HAP-1 (cell line): ENCODE data around the gene NXPH2.
"Not testable (repeated sequence)": the region's sequence is repeated elsewhere in the genome, so short reads cannot be mapped to it uniquely, and the experiment has no call there.

Experiments used
- DNase-seq, 2 experiments: peaks; one replicate each; pipeline ENCODE4 v3.0.0-alpha.2; 2016 to 2020; ENCODE audit warnings: low spot score in 2 of 2
- H3K27me3 ChIP-seq: fragments of 250-450 bp; sonication (Bioruptor Pico); 2 replicates; pipeline ENCODE4 v1.5.1; 2020; ENCODE audit warnings: low read depth, mild to moderate bottlenecking, moderate library complexity
- H3K36me3 ChIP-seq: fragments of 250-450 bp; sonication (Bioruptor Pico); replicated peaks from 2 replicates; pipeline ENCODE4 v1.5.1; 2020; ENCODE audit warnings: mild to moderate bottlenecking
- H3K4me1 ChIP-seq: fragments of 250-450 bp; sonication (Bioruptor Pico); 2 replicates; pipeline ENCODE4 v1.5.1; 2020; ENCODE audit warnings: mild to moderate bottlenecking
- H3K4me3 ChIP-seq: fragments of 250-450 bp; sonication (Bioruptor Pico); 2 replicates; pipeline ENCODE4 v1.5.1; 2020; ENCODE audit warnings: mild to moderate bottlenecking, moderate library complexity
- H3K9me3 ChIP-seq: fragments of 250-450 bp; sonication (Bioruptor Pico); 2 replicates; pipeline ENCODE4 v1.5.1; 2020; ENCODE audit warnings: mild to moderate bottlenecking, moderate library complexity
- in situ Hi-C: fragments of 300-500 bp; cut with MboI; formaldehyde crosslinking; loops from 3 replicates; pipeline ENCODE4 v1.14.3; 2020; ENCODE audit warnings: low sequenced_read_pairs, inconsistent platforms, mixed read lengths

NXPH2 gene

DNA sequence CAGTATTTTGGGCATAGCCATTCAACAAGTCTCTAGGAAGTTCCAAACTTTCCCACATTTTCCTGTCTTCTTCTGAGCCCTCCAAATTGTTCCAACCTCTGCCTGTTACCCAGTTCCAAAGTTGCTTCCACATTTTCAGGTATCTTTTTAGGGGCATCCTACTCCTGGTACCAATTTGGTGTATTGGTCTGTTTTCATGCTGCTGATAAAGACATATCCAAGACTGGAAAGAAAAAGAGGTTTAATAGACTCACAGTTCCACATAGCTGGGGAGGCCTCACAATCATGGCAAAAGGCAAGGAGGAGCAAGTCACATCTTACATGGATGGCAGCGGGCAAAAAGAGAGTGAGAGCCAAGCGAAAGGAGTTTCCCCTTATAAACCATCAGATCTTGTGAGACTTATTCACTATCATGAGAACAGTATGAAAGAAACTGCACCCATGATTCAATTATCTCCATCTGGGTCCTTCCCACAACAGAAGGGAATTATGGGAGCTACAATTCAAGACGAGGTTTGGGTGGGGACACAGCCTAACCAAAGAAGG, 43.1 kb downstream of the NXPH2 start:
- H3K4me1 ChIP-seq, H3K36me3 ChIP-seq, H3K27me3 ChIP-seq, DNase-seq, in situ Hi-C loops, H3K9me3 ChIP-seq, H3K4me3 ChIP-seq: not testable (repeated sequence)

DNA sequence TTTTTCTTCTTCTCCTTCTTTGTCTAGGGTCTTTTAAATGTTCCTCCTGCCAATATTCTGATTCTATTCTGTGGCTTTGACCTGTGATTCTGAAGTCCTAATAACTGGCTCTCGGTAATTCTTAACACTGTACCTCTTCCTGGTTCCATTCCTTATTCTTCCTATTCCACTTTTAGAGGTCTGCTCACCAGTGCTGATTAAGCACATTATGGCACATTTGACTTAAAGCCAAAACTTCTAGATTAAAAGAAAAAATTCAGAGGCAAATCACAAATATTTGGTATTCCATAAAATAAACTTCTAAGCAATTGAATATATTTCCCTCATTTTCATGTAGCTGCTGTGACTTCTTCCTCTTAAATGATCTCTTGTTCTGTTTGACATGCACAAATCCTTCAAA, 47.5 kb downstream of the NXPH2 start:
- Histone ChIP-seq H3K4me3 (no peak overlapping the region), H3K36me3 (no peaks in the 10 kb centered on the region), H3K4me1 (no peaks in the 10 kb centered on the region), H3K9me3 (no peaks in the 10 kb centered on the region), H3K27me3 (no peaks in the 10 kb centered on the region)
- no peak for DNase-seq
- in situ Hi-C loops, result no loop called here

DNA sequence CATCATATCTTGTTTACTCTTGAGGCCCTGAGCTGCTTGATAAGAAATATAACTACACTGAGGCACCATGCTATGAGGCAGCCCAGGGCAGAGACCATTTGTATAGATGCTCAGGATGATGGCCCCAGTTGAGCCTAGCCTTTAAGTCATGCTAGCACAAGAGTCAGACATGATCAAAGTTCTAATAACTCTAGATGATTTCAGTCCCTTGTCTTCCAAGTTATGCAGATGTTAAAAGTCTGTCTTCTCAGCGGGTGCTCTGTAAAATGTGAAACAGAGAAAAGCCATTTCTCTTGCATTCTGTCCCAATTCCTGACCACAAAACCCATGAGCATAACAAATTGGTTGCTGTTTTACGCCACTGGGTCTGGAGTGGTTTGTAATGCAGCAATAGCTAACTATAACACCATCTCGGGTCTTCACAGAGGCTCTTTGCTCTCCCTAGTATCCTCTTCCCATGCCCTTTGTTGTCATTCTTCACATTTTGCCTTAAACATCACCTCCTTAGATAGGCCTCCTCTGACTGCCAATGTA, 49.6 kb downstream of the NXPH2 start:
- no peak for DNase-seq
- Histone ChIP-seq H3K27me3 (no peaks in the 10 kb centered on the region), H3K4me1 (no peaks in the 10 kb centered on the region), H3K9me3 (no peaks in the 10 kb centered on the region), H3K36me3 (no peaks in the 10 kb centered on the region), H3K4me3 (no peak overlapping the region)
- in situ Hi-C loops, result no loop called here

DNA sequence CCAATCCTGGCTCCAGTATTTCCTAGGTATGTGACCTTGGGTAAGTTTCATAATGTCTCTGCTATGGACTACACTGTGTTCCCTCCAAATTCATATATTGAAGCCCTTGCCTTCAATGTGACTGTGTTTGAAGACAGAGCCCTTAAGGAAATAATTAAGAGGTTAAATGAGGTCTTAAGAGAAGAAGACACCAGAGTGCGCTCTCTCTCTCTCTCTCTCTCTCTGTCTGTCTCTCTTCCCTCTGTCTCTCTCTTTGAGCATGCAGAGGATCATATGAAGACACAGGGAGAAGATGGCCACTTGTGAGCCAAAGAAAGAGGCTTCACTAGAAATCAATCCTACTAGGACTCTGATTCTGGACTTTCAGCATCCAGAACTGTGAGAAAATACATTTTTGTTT, 52.2 kb downstream of the NXPH2 start:
- Histone ChIP-seq H3K9me3 (no peaks in the 10 kb centered on the region), H3K36me3 (no peaks in the 10 kb centered on the region), H3K4me1 (peaks cover 6% of the 10 kb centered on the region), H3K27me3 (no peaks in the 10 kb centered on the region), H3K4me3 (no peak overlapping the region)
- DNase-seq, result no peak
- in situ Hi-C loops, result no loop called here

DNA sequence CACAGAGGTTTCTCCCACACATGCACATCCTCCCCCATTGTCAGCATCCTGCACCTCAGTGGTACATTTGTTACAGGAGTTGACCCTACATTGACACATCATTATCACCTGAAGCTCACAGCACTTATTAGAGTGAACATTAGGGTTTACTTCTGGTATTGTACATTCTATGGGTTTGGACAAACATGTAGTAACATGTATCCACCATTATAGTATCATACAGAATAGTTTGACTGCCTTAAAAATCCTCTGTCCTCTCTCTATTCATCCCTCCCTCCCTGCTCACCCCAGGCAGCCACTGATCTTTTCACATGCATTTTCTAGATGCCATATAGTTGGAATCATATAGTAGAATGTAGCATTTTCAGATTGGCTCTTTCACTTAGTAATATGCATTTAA, 53.5 kb downstream of the NXPH2 start:
- no peak overlapping the region for H3K4me3 ChIP-seq
- in situ Hi-C loops, result no loop called here
- H3K4me1 ChIP-seq, result peaks cover 6% of the 10 kb centered on the region
- H3K9me3 ChIP-seq, result no peaks in the 10 kb centered on the region
- no peaks in the 10 kb centered on the region for H3K36me3 ChIP-seq
- DNase-seq, result no peak
- H3K27me3 ChIP-seq, result no peaks in the 10 kb centered on the region

DNA sequence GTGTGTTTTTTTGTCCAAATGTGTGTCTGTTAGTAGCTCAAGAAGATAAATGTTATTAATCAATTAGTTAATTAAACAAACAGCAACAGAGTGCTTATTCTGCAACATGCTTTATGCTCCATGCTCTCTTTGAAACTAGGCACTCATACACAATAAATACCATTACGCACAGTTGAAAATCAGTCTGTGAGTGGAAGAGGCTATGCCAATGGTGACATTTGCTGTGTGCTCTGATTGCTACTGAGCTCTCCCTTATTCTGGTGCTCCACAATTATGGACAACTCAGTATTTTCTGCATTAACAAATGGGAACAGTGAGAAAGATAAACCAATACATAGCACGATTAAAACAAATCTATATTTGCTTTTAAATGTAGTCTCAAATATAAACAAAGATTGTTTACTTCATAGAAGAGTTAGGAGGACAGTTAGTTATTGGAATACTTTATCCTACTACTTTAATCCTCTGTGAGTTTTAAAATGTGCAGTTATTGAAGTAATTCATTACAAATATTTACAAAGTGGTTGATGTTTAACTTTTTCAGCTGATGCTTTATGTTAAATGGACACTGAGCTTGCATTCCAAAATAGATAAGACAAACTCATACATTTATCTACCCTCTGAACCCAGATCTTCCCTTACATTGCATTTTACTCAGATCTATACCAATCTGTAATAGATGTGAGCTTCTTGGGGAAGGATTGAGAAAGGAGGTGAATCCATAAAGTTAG, 55.3 kb downstream of the NXPH2 start:
- no peak for DNase-seq
- Histone ChIP-seq H3K9me3 (no peaks in the 10 kb centered on the region), H3K4me3 (no peak overlapping the region), H3K27me3 (no peaks in the 10 kb centered on the region), H3K4me1 (peaks cover 6% of the 10 kb centered on the region), H3K36me3 (no peaks in the 10 kb centered on the region)
- in situ Hi-C loops, result no loop called here

DNA sequence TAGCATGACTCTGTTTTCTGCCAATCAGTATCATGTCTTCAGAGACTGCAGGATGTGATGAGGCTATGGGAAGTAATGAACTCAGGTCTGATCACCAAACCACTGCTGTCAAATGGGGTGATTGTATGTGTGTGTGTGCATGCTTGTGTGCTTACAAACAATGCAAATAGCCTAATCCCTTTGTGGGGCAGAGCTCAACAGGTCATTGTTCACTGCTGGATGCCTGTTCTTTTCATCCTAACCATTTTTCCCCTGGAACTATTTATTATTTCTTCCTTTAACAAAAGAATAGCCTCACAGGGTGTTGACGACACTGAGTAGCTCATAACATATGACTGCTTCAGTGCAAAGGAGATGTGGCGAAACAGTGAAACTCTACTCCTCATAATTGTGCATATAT, 55.9 kb downstream of the NXPH2 start:
- DNase-seq, result peak; percentile 64 to 81
- Histone ChIP-seq H3K9me3 (no peaks in the 10 kb centered on the region), H3K4me1 (peaks cover 6% of the 10 kb centered on the region), H3K36me3 (no peaks in the 10 kb centered on the region), H3K4me3 (no peak overlapping the region), H3K27me3 (no peaks in the 10 kb centered on the region)
- in situ Hi-C loops, result no loop called here

DNA sequence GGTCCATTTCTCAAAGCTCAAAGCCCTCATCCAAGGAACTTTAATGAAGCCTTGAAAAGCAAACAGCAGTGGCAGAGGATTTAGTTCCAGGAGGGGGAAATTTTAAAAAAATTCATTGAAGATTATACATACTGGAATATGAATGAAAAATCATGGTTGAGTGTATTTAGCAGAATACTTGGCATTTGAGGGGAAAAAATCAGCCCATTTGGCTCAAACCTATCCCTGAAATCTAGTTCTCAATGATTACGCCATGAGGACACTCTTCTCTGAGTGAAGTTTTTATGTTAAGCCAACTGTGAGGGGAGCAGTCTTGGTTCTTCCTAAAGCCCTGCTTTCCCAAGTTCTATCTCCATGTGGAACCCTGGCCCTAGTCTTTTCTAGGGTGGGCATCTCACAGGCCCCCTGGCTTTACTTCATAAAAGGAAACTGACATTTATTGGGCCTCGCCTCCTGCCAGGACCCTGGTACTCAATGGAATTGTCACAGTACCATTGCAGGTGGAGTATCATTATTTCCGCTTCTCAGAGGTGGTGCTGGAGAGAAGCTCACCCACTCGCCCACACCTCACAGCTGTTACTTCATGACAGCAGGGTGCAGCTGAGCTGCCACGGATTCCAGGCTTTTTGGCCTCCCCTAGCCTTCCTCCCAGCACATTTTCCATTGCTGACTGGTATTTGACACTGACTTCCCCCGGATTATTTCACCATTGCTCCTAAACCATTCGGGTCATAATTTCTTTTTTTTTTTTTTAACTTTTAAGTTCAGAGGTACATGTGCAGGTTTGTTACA, 56.8 kb downstream of the NXPH2 start:
- no peak overlapping the region for H3K4me3 ChIP-seq
- DNase-seq, result no peak
- H3K27me3 ChIP-seq, result no peaks in the 10 kb centered on the region
- no peaks in the 10 kb centered on the region for H3K9me3 ChIP-seq
- in situ Hi-C loops, result no loop called here
- H3K4me1 ChIP-seq, result peaks cover 6% of the 10 kb centered on the region
- no peaks in the 10 kb centered on the region for H3K36me3 ChIP-seq

DNA sequence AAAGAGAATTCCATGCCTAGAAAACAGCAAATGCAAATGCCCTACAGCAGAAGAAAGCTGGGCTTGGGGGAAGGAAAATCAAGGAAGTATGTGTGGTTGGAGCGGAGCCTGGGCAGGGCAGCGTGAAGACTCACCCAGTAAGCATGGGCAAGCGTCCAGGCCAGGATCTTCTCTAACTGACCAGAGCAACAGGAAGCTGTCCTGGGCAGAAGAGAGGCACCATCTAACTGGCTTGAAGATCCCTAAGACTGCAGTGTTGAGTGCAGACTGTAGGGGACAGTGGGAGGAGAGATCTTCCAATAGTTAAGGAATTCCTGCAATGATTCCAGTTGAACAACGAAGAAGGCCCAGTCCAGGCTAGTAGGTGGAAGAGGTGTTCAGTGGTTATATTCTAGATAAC, 57.9 kb downstream of the NXPH2 start:
- no peak overlapping the region for H3K4me3 ChIP-seq
- no peak for DNase-seq

DNA sequence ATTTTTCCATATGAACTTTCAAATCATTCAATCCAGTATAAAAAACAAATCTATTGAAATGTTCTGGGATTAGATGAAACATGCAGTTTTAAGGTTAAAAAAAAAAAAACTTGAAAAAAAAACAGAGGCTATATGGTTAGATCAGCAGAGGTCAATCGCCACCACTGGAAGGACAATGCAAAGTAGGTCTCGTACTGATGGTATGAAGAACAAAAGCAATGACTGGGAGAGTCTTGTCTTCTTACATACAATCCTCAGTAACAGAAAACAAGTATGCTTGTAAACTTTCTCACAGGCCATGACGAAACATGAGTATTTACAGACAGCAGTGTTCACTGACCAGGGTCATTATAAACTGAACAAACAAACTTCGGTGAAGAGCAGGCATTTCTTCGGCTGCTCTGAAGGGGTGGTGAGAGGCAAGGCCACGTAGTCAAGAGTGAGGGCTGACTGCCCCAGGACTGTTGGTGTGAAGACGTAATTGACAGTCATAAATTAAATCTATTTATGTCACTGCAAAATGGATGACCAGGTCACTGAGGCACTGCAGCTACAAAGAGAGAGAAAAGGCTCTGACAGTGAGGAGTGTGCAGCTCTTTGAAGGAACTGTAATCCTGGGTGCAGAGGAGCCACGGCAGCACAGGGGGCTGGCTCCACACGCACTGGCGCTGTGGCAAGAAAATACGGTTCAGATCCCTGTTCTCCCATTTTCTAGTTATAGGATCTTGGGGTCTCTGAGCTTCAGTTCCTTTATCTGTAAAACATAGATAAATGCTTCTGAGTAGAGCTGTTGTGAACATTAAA, 60.0 kb downstream of the NXPH2 start:
- no peaks in the 10 kb centered on the region for H3K27me3 ChIP-seq
- in situ Hi-C loops, result no loop called here
- H3K4me3 ChIP-seq, result no peak overlapping the region
- peaks cover 6% of the 10 kb centered on the region for H3K4me1 ChIP-seq
- DNase-seq, result no peak
- no peaks in the 10 kb centered on the region for H3K36me3 ChIP-seq
- H3K9me3 ChIP-seq, result no peaks in the 10 kb centered on the region

More for the DNA sequence above, 57.9 kb downstream of the NXPH2 start:
- in situ Hi-C loops, result no loop called here
- Histone ChIP-seq H3K36me3 (no peaks in the 10 kb centered on the region), H3K4me1 (peaks cover 6% of the 10 kb centered on the region), H3K27me3 (no peaks in the 10 kb centered on the region), H3K9me3 (no peaks in the 10 kb centered on the region)

DNA sequence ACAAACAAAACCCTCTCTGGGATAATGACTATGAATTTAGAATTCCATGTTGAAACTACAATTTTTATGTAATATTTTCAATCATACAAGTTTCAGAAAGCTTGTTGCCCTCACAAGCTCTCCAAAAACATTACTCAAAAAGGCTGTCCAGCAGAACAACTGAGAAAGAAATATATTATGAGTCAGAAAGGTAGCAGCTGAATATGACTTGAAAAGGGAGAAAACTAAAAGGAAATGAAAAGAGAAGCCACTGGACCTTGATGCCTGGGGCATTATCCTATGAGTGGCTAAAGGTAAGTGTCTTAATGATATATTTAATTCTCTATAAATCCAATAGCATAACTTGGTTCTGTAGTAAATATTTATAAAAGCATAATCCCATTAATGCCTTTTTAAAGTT, 61.8 kb downstream of the NXPH2 start:
- Histone ChIP-seq H3K4me3 (no peak overlapping the region), H3K36me3 (no peaks in the 10 kb centered on the region), H3K9me3 (no peaks in the 10 kb centered on the region), H3K27me3 (no peaks in the 10 kb centered on the region), H3K4me1 (no peaks in the 10 kb centered on the region)
- no peak for DNase-seq
- in situ Hi-C loops, result no loop called here

DNA sequence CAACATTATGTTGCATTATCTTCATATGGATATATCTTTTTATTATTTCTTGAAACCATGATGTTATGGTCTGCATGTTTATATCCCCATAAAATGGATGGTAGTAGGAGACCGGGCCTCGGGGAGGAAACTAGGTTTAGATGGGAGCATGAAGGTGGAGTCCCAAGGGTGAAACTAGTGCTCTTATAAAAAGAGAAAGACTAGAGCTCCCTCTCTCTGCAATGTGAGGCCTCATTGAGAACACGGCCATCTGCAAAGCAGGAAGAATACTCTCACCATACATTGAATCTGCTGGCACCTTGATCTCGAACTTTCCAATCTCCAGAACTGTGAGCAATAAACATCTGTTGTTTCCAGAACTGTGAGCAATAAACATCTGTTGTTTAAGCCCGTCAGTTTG, 64.0 kb downstream of the NXPH2 start:
- Histone ChIP-seq H3K36me3 (no peaks in the 10 kb centered on the region), H3K4me3 (no peak overlapping the region), H3K27me3 (no peaks in the 10 kb centered on the region), H3K4me1 (no peaks in the 10 kb centered on the region), H3K9me3 (no peaks in the 10 kb centered on the region)
- in situ Hi-C loops, result no loop called here
- DNase-seq, result no peak

DNA sequence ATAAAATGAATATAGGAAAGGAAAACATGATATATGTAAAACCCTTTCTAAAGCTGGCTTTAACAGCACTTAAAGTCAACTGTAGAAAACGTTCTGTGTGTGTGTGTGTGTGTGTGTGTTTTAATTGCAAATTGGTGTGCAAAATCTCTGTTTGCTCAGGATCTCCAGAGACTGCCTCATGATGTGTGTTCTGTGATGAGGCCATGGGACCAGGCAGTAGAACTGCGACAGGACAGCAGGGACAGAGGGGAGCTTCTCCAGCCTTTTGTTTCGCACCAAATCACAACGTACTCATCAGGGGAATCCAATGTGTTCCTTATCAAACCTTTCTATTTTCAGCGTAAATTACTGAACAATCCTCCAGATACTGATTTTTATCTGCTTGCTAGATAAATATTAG, 66.7 kb downstream of the NXPH2 start:
- Histone ChIP-seq H3K36me3 (no peaks in the 10 kb centered on the region), H3K4me3 (no peak overlapping the region), H3K27me3 (no peaks in the 10 kb centered on the region), H3K9me3 (no peaks in the 10 kb centered on the region), H3K4me1 (no peaks in the 10 kb centered on the region)
- in situ Hi-C loops, result no loop called here
- DNase-seq, result no peak
